ENCODE measurements around the gene MGP. TPM values are rescaled to one million over a fixed set of nuclear protein-coding genes. Genes with fewer than 3 reads are reported as not detected.

Gene MGP
- total RNA-seq = 100 to 1,000 TPM in 3 of 4 donors, 10 to 100 TPM in 1; 90.5 to 499 (median 234) TPM

- Histone ChIP-seq H3K27me3 (no peaks in the 10 kb centered on the region), H3K9me3 (no peaks in the 10 kb centered on the region), H3K36me3 (no peaks in the 10 kb centered on the region), H3K27ac (peak within 1 kb of the TSS; percentile 68 to 81 (median 78)), H3K4me1 (peaks cover 0 to 25% (median 6%) of the 10 kb centered on the region in 4 donors), H3K4me3 (peak within 1 kb of the TSS; percentile 19 to 34 (median 21))
- TF ChIP-seq EP300 (IDR thresholded peaks at IDR 0.05; ENCODE audit: low read depth) (no peak), POLR2AphosphoS5 (IDR thresholded peaks at IDR 0.05) (peak; percentile 64 to 71 (median 67)), POLR2A (IDR thresholded peaks at IDR 0.05) (peak; percentile 70), CTCF (IDR thresholded peaks at IDR 0.05) (no peak)
- intact Hi-C loops (cut with DNase I; ENCODE audit: low total_unique reads) = no loop called here
- in situ Hi-C loops (cut with MboI; ENCODE audit: low pct_ligation_motif_present in 1 of 4, low pct_unique_long_range_greater_than_20kb in 1 of 4, low sequenced_read_pairs in 3 of 4) = no loop called here
- 42 to 56% methylated on average over 4 to 6 of the region's 6 CpGs for WGBS, 2 donors (ENCODE audit: low coverage in 1 of 2)
- peak; percentile 29 for DNase-seq
Observed at GRCh38 chr12:14885718-14886221, at the start of gene MGP. Gene MGP, minus strand, starts transcription at chr12:14885854. Its CDS starts 63 bp downstream, at chr12:14885791.

- no peaks in the 10 kb centered on the region for H3K36me3 ChIP-seq
- H3K27me3 ChIP-seq = no peaks in the 10 kb centered on the region
- peak overlapping the region in 3 of 4 donors; percentile 13 to 45 (median 27) for H3K27ac ChIP-seq
- peaks cover 0 to 21% (median 3%) of the 10 kb centered on the region in 4 donors for H3K4me1 ChIP-seq
- intact Hi-C loops (cut with DNase I; ENCODE audit: low total_unique reads) = no loop called here
- no peak overlapping the region for H3K4me3 ChIP-seq
- 47 to 64% methylated on average over 4 of the region's 4 CpGs for WGBS, 2 donors (ENCODE audit: low coverage in 1 of 2)
- H3K9me3 ChIP-seq = no peaks in the 10 kb centered on the region
- no peak for DNase-seq
- in situ Hi-C loops (cut with MboI; ENCODE audit: low pct_ligation_motif_present in 1 of 4, low pct_unique_long_range_greater_than_20kb in 1 of 4, low sequenced_read_pairs in 3 of 4) = no loop called here
- TF ChIP-seq CTCF (IDR thresholded peaks at IDR 0.05) = no peak
- no peak for TF ChIP-seq POLR2A (IDR thresholded peaks at IDR 0.05)
- TF ChIP-seq EP300 (IDR thresholded peaks at IDR 0.05; ENCODE audit: low read depth) = no peak
- no peak for TF ChIP-seq POLR2AphosphoS5 (IDR thresholded peaks at IDR 0.05)
Observed at GRCh38 chr12:14935031-14935430, 49.4 kb upstream of the MGP start.

GRCh38 chr12:14934511-14934910, 48.9 kb upstream of the MGP start:
- WGBS, 2 donors (ENCODE audit: low coverage in 1 of 2) = 84 to 90% methylated on average over 2 of the region's 2 CpGs
- no peak for DNase-seq
- intact Hi-C loops (cut with DNase I; ENCODE audit: low total_unique reads) (no loop called here), in situ Hi-C loops (cut with MboI; ENCODE audit: low pct_ligation_motif_present in 1 of 4, low pct_unique_long_range_greater_than_20kb in 1 of 4, low sequenced_read_pairs in 3 of 4) (no loop called here)
- no peak overlapping the region for H3K4me3 ChIP-seq
- H3K9me3 ChIP-seq = no peaks in the 10 kb centered on the region
- TF ChIP-seq CTCF (IDR thresholded peaks at IDR 0.05) (no peak), POLR2A (IDR thresholded peaks at IDR 0.05) (no peak)
- no peaks in the 10 kb centered on the region for H3K27me3 ChIP-seq
- peak overlapping the region in 1 of 4 donors; percentile 13 for H3K27ac ChIP-seq
- peaks cover 0 to 26% (median 3%) of the 10 kb centered on the region in 4 donors for H3K4me1 ChIP-seq
- no peaks in the 10 kb centered on the region for H3K36me3 ChIP-seq

GRCh38 chr12:14931791-14932560, 46.3 kb upstream of the MGP start:
- 87 to 97% methylated on average over 6 to 7 of the region's 7 CpGs for WGBS, 2 donors (ENCODE audit: low coverage in 1 of 2)
- in situ Hi-C loops (cut with MboI; ENCODE audit: low pct_ligation_motif_present in 1 of 4, low pct_unique_long_range_greater_than_20kb in 1 of 4, low sequenced_read_pairs in 3 of 4) = no loop called here
- Histone ChIP-seq H3K27ac (no peak overlapping the region), H3K4me3 (no peak overlapping the region), H3K36me3 (no peaks in the 10 kb centered on the region), H3K27me3 (no peaks in the 10 kb centered on the region), H3K4me1 (peaks cover 0 to 35% (median 9%) of the 10 kb centered on the region in 4 donors), H3K9me3 (no peaks in the 10 kb centered on the region)
- no peak for DNase-seq
- intact Hi-C loops (cut with DNase I; ENCODE audit: low total_unique reads) = no loop called here
- TF ChIP-seq POLR2AphosphoS5 (IDR thresholded peaks at IDR 0.05) = no peak
- no peak for TF ChIP-seq EP300 (IDR thresholded peaks at IDR 0.05; ENCODE audit: low read depth)
- no peak for TF ChIP-seq CTCF (IDR thresholded peaks at IDR 0.05)
- no peak for TF ChIP-seq POLR2A (IDR thresholded peaks at IDR 0.05)

Data from transverse colon (tissue), 4 donors.